GM10266 (cell line): ENCODE results near the gene AHNAK2.

ENCODE experiments used
- DNase-seq: peaks from one replicate; pipeline ENCODE4 v3.0.0; 2012; ENCODE audit errors: extremely low spot score
- CTCF ChIP-seq: IDR thresholded peaks from 2 replicates; pipeline ENCODE4 v1.5.1; 2012; ENCODE audit warnings: mild to moderate bottlenecking, low read depth; ENCODE audit not compliant: control insufficient read depth, insufficient read depth; ENCODE audit errors: missing control alignments

AHNAK2 gene

GRCh38 chr14:104979758-104980610 lies 1.8 kb upstream of the AHNAK2 start:
- no peak for DNase-seq

DNA sequence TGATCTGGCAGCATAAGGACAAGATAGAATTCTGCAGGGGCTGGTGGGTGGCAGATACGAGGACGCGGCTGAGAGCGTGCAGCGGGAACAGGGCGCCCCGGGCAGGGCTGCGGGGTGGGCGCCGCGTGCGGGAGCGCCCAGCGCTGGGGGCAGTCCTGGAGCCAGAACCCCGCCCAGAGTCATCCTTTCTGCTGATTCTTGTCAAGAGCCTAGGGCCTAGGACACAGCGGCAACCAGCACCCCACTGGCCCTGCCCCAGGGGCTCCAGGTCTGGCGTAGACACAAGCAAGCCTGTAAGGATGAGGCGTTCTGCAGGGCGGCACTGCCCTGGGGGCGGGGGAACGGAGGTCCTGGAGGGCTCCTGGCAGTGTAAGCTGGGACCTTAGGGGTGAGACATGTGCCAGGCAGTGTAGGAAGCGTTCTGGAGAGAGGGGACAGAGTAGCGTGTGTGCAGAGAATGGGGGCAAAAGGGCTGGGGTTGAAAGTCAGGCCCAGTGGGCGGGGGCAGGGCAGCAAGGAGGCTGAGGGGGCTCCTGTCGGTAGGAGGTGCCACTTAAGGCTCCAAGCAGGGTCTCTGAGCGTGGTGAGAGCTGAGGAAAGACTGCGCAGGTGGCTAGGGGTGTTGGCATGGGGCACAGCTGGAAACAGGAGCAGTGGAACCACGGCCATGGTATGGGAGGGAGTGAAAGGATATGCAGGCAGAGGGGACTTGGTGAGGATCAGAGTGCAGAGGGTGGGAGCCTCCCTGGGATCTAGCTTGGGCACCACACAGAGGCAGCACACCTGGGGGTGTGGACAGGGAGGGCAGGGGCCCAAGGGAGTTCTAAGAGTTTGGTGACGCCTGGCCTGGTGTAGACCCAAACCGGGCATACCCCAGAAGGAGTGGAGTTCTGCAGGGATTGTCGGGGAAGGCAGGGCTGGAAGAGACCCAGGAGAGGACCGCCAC lies 845 bp upstream of the AHNAK2 start:
- TF ChIP-seq CTCF: no peak
- DNase-seq: no peak

More at GRCh38 chr14:104979758-104980610, 1.8 kb upstream of the AHNAK2 start:
- TF ChIP-seq CTCF: no peak

GRCh38 chr14:104977008-104977680 lies 1.0 kb downstream of the AHNAK2 start:
- no peak for DNase-seq
- no peak for TF ChIP-seq CTCF

DNA sequence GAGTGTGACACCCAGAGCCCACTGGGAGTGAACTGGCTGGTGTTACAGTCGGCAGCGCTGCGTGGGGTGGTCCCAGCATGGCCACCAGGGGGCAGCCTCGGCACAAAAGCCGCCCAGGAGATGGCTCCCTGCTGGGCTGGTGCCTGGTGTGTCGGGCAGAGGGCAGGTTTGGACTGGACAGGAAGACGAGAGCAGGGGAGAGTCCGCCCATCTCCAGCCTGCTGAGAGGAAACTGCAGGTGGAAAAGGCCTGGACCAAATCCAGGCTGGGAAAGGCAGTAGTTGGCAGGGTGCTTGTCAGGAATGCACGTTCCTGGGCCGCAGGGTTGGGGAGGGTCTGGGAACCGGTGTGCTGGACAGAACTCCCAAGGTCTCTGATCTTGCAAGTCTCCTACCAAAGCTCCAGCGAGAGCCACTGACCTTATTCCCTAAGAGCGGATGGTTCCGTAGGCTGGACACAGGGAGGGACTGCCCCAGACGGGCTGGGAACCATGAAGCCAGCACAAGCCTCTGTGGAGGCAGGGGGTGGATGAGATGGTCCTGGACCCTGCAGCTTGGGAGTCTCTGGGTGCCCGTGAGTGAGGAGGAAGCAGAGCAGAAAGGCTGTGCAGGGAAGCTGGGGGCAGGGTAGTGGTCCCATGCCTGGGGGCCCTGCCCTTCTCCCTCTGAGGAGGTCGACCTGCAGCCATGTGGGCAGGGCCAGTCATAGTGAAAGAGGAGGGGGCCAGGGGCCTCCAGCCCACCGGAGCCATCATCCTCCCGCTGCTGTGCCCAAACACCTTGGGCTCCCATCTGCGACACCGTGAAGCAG lies 1.8 kb downstream of the AHNAK2 start:
- DNase-seq: peak; percentile 88
- TF ChIP-seq CTCF: peak; percentile 94

- TF ChIP-seq CTCF: peak; percentile 59
- peak; percentile 61 for DNase-seq
Observed at GRCh38 chr14:104975481-104976197, 2.5 kb downstream of the AHNAK2 start.

DNA sequence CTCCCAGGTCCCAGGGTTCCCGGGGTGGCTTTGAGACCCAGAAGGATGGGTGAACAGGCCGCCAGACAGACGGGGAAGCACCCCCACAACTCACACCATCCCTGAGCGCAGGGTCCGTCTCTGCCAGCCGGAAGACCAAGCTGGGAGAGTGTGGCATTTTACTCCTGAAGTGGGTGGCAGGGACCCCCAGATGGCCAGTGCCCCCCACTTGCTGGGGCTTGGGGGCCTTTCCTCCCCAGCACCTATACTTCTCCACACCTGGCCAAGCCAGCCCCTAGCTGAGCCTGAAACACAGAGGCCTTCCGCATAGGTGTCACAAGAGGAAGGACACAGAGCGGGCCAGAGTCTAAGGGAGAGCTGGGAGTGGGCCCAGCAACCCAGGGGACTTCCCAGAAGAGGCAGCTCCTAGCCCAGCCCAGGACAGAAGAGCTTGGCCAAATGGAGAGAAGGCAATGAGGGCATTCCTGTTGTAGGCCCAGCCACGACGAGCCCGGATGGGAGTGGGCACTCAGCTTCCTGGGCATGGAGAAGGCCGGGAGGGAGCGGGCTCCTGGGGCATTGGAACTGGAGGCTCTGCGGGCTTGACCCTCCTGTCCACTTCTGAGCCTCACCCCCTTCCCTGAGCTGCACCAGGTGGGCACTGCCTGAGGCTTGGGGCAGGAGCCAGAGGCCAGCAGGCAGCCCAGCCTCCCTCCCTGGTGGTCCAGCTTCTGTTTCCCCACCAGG lies 3.3 kb downstream of the AHNAK2 start:
- no peak for DNase-seq
- TF ChIP-seq CTCF: no peak
